HG03520 (cell line): ENCODE data around the gene KDM3B.

ENCODE experiments used
- ATAC-seq: cut with Tn5 transposase; IDR thresholded peaks from one replicate; pipeline ENCODE4 v1.9.1; 2021; ENCODE audit warnings: mild to moderate bottlenecking, moderate library complexity; ENCODE audit not compliant: unreplicated experiment

KDM3B gene

DNA sequence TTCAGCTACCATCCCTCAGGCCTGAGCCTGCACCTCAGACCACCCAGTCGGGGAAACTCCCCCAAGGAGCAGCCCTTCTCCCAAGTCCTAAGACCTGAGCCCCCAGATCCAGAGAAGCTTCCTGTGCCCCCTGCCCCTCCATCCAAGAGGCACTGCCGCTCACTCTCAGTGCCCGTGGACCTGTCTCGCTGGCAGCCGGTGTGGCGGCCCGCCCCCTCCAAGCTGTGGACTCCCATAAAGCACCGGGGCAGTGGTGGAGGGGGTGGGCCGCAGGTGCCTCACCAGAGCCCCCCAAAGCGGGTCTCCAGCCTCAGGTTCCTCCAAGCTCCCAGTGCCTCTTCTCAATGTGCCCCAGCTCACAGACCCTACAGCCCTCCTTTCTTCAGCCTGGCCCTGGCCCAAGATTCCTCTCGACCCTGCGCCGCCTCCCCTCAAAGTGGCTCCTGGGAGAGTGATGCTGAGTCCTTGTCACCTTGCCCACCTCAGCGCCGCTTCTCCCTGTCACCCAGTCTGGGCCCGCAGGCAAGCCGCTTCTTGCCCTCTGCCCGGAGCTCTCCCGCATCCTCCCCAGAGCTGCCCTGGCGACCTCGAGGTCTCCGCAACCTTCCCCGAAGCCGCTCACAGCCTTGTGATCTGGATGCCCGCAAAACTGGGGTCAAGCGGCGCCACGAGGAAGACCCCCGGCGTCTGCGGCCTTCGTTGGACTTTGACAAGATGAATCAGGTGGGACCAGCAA lies 7.4 kb upstream of the KDM3B start:
- no peak for ATAC-seq

DNA sequence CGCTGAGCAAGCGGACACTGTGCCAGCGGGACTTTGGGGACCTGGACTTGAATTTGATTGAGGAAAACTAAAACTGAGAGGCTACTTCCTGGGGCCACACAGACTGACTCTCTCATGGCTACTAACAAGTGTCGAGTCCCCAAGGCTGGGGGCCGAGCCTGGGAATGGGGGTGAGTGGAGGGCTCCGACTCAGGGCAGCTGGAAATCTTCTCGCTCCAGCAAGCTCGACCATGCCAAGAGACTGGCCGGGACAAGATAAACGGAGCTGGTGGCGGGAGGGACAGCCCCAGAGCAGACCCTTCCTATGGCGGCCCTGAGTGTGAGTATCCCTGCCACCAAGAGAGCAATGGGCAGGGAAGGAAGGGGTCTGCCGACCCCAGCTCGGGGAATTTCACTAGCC lies 5.6 kb upstream of the KDM3B start:
- no peak for ATAC-seq

DNA sequence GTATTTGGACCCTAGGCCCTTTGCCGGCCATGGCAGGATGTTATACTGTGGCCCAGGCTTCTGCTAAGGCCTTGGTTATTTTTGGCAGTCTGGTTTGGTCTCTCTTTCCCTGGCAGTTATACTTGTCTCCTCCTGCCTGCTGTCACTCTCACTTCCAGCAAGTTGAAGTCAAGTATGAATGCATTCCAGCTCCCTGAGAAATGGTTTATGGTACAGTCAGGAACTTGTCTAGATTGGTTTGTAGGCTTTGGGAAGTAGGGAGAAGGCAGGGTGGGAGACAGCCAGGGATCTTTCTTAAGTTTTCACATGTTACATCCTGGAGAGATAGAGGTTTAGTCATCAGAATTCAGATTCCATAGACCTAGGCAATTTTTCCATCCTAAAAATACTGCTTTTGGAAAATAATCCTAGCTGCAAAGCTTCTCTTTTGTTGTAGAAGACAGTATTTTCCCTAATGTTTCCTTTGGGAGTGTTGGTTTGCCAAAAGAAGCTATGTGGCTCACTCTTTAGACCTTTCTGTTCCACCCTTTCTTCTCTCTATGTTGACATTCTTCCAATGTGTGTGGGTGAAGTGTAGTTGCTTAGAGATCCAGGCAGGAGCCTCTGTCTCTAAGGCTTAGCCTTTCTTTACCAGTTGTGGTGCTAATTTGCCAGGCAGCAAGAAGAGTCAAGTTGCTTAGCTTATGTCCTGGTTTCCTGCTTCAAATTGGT lies 2.5 kb upstream of the KDM3B start:
- ATAC-seq, result no peak

DNA sequence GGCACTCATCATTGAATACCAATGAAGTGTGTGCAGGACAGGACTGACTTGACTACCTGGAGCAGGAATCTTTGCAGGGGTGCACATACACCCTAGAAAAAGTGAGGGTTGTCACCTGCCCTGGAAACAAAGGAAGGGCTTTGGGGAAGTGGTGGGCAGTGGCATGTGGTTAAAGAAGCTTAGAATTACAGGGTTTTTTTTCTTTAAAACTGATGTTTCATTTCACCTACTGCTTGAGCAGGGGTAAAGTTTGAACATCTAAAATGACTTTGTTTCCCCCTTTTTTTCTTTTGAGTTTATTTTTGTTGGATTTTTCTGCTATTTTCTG lies 2.0 kb upstream of the KDM3B start:
- ATAC-seq, result no peak

DNA sequence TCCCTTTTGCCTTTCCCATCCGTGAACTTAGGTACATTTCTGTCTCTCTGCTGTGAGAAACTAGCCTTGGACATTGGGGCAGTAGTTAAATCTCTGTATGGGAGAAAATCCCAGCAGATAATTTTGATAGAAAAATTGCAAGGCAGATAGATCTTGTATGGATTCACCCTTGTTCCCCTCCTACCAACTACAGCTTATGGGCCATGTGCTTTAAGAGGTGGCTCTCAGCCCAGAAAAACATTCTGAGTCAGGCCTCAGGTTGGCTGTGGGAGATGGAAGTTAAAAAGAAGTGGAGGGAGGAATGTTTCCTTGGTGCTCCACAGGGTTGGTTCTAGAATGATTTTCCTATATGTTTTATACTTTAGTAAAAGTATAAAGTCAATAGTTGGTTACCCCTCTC lies 1.4 kb upstream of the KDM3B start:
- no peak for ATAC-seq

DNA sequence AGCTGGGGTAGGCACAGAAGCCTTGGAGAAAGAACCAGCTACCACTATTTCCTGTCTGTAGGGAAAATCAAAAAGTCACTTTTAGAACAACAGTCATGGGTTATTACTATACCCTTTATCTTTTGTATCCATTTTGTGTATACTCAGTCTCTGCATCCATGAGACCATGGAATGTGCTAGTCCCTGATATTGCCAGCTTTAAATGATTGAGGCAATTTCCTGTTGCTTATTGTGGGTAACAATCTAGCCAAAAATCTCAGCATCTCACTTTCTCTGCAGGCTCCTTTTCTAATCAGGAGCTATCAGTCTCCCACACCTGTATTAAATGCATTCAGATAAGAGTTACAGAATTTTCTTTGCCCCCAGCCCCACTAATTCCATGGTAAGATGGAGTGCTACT lies 968 bp upstream of the KDM3B start:
- no peak for ATAC-seq

DNA sequence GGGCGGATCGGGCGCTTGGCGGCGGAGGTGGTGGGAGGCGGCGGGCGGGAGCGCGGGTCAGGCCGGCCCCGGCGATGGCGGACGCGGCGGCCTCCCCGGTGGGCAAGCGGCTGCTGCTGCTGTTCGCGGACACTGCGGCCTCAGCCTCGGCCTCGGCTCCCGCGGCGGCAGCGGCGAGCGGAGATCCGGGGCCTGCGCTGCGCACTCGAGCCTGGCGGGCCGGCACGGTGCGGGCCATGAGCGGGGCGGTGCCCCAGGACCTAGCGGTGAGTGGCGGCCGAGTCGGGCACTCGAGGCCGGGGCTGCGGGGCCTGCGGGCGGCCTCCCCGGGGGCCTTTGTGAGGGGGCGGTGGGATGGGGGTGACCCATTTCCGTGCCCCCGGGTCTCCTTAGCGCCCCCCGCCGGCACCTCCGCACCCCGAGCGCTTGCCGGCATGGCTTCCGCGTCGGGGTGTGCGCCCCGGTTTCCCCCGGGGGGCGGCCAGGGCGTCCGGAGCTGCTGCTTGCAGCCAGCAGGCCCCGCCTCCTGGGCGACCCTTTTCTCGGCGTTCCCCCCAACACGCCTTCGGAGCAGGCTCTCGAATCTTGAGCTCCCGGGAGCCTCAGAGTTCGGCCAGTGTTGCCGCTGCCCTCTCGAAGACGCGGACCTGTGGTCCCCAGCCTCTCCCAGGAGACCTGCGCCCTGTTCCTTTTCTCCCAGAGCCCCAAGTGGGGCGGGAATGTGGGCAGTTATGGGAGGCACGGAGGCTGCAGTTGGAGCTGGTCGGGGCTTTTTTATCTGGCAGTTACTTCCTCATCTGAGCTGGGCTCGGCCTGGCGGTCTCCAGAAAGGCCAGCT lies 456 bp downstream of the KDM3B start:
- peak; percentile 34 for ATAC-seq

DNA sequence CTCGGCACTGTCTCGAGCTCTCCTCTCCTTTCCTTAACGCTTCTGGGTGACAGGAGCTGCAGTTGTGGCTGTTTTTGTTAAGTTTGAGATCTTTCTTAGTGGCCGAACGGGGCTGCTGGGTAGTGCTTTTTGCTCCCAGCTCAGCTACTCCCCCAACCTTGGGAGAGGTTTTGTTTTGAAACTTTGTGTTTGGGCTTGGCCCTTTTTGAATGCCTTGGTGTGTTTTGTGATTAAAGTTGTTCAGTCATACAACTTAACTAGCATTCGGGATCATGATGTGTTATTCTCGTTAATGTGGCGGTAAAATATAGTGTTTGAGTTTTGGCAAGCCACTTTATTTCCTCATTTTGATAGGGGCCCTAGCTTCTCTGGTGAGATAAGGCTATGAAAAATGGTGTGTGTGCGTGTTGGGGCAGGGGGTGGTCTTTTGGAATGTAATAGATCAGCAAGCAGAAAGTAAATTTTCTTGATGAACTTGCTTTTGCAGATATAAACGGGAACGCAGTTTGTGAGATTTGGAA lies 1.1 kb downstream of the KDM3B start:
- no peak for ATAC-seq

DNA sequence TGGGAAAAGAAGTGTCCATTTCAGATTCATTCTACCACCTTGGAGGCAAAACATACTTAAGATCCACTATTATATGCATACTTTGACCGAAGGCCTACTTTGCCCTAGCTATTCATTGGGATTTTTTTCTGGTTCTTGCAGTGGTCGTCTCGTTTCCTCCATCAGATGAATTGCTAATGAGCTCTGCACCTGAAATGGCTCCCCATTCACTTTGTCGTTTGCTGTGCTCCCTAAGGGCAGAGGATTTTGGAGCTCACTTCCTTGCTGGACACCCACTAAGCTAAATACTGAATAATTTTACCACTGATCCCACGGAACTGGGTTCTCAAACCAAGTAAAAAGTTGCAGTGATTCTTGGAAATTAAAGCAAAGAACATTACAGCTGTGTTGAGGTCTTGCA lies 1.9 kb downstream of the KDM3B start:
- ATAC-seq, result no peak

DNA sequence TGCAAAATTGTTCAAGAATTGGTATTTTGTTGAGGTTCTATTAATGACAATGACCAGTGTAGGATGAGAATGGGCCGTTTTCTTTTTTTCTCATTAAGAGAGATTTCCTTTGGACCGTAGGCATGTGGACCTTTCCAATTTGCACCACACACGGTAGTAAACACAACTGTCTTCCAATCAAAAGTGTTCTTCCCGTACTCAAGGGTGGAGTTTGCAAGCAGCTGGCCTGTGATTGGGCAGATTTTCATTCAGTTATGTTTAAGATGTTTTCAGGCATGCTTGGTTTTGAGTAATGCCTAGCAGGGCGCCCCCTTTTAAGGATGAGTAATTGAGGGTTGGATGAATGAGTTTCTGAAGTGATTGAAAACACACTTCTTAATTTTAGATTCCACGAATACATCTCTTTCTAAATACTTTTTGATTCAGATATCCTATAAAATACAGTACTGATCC lies 2.5 kb downstream of the KDM3B start:
- peak; percentile 39 for ATAC-seq

DNA sequence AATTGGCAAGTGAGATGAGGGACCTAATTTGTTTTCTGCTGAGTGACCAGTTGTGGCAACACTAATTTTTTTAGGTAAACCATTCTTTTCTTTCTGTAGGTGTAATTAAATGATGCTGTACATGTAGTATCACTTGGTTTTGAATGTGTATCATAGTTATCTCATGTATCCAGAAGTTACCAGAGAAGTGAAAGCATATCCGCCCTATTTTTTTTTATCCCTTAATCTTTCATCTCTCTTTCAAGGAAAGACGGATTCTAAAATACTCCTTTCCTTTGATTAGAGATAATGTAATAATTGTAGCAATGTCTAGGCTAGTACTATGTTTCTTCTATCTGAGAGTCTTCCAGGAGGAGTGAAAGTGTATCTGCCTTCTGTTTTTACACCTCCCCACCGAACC lies 7.1 kb downstream of the KDM3B start:
- ATAC-seq, result no peak

DNA sequence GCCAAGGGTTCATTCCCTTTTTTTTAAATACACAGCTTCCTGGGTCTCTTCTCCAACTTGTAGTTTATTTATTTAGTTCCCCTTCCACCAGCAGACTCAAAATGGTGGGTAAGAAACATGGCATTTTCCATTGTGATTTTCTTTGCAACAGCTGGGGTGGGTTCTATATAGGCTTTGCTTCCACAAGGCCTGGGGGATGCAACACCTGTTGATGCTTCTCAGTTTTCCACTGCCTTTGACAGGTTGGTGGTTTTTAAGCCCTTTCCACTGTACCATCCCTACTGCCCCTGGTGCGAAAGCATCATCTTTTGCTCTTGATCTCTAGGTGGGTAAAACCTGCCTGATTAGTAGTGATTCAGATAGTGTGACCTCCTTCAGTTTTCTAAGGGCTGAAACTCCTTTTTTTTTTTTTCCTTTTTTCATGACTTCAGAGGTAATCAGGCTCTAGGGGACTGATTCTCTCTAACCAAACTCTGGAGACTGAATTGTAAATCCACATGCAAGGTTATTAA lies 8.5 kb downstream of the KDM3B start:
- no peak for ATAC-seq

DNA sequence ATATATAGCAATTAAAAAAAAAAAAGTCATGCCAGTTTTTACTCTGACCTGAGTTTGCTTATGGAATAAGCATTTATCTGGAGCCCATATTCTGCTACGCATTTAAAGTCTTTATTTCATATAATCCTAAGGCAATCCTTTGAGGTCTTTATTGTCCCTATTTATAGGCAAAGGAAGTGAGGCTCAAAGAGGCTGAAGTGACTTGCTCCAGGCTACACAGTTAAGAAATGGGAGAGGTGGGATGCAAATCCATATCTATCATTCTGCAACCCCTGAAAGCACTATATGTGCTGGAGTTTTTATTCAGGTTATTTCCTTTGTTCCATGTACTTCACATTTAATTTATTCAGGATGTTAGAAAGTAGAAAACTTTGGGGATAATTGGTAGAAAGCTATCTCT lies 12.1 kb downstream of the KDM3B start:
- ATAC-seq, result no peak

DNA sequence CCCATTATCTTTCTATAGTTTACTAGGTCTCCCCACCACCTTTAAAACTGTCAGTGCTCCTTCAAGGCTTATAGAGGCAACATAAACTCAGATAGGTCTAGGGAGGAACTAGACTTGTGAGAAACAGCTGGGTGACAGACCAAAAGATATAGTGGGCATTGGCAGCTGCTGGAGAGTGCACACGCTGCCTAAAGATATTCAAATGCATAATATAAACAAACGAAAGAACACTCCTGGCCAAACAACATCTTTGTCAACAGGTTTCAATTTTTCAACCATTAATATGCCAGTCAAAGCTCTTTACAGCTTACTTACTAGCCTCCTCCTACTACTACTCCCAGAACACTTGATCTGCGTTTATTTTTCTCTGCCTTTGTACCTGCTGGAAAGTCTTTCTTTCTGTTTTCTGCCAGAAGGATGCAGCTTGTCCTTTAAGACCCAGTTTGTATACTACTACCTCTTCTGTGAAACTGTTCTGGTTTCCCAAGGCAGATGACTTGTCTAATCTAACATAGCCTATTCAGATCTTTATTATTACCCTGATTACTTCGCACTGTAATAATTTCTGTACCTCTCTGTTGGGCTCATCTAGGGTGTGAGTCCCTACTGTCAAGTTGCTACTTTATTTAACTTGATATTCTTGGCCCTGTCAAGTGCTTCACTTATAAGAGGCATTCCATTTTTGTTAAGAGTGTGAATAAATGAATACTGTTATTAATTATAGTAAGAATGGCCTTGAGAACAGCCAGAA lies 14.3 kb downstream of the KDM3B start:
- no peak for ATAC-seq

DNA sequence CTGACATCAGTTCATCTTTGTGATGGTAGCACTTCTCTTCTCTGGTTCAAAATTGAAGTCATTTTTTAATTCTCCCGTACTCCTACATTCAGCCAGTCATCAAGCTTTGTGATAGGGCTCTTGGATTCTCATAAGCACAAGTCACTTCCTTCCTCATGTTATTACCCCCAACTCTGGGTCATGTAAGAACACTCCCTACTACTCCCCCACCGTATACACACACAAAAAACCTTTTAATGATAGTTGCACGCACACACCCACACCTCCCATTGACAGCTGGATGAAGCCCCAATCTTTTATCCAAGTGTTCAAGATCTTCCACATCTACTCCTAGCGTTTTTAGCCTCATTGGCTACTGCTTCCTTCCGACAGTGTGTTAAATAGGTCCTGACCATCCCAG lies 16.8 kb downstream of the KDM3B start:
- no peak for ATAC-seq

DNA sequence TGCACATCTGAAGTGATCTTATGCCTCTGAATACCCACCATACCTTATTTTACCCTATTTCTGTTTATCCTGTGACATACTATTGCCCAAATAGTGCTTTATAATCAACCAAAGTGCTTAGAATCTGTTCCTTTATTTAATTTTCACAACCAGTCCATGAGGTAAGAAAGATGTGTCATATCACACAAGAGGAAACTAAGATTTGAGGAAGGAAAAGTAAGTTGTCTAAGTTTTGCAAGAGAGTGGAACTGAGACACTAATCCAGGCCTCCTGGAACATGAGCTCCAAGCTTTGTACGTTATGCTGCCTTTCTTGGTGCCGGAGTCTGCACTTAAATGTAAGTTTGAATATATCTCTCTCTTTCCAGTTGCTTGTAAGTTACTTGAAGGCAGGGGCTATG lies 17.2 kb downstream of the KDM3B start:
- no peak for ATAC-seq

DNA sequence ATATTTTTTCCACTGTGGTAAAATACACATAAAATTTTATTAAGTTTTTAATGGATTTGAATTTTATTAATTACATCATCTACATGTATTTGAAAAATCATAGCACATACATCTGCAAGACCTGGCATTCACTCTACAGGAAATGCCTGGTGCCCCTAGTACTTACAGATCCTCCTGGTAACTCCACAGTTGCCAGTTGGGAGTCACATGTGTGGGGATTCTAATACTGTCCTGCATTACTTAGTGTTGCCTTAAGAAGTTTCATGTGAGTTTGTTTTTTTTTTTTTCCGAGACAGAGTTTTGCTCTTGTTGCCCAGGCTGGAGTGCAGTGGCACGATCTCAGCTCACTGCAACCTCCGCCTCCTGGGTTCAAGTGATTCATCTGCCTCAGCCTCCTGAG lies 18.1 kb downstream of the KDM3B start:
- no peak for ATAC-seq

DNA sequence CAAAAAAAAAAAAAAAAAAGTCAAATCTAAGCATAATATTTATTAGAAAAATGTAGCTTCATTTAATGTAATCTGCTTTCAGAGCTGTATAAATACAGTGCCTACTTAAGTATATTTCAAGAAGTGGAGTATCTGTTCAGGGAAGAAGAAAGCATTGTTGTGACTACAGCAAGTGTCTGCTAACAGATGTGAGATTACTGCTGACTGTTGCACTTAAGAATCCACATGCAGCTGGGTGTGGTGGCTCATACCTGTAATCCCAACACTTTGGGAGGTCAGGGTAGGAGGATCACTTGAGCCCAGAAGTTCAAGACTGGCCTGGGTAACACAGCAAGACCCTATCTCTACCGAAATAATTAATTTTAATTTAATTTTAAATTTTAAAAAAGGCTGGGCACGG lies 19.0 kb downstream of the KDM3B start:
- no peak for ATAC-seq

DNA sequence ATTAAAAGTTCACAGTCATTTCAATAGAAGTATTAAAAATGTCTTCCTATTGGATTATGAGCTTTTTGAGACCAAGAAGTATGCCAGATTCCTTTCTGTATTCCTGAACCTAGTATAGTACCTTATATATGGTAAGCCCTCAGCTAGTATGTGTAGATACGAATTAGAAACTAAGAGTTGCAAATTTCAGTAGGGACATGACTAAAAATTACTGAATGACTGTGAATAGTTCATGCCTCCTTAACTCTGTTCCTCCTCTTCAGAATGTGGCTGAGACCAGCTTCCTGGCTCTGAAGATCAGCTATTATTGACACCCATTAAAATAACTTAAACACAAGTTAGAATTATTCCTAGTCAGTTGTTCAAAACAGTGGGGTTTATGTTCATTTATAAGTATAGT lies 19.7 kb downstream of the KDM3B start:
- ATAC-seq, result no peak

DNA sequence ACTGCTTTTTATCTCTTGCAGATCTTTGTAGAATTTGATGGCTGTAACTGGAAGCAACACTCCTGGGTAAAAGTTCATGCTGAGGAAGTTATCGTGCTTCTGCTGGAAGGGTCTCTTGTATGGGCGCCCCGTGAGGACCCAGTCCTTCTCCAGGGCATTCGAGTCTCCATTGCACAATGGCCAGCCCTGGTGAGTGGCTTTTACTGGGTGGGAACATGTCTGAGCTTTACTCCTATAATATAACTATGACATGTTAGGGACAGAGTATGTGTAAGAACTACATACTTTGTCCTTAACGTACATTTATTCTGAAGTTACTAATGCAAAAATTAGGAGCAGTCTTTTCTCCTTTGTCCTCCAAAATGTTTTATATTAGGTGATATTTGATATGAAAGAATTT lies 20.2 kb downstream of the KDM3B start:
- ATAC-seq, result no peak

DNA sequence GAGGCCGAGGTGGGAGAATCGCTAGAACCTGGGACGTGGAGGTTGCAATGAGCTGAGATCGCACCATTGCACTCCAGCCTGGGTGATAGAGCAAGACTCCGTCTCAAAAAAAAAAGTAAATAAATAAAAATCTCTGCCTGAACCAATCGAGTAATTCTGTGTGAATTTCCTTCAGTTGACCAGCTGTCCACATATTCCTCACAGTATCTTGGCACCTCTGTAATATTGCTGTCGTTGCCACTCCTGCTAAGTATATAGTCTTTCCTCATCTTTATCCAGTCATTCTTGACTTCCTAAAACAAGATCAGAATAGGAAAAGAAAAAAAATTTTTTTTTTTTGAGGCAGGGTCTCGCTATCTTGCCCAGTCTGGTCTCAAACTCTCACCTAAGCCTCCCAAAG lies 29.9 kb downstream of the KDM3B start:
- ATAC-seq, result no peak
